Fibroblast of lung (primary cell): ENCODE data around the gene MRPS27.

Source experiments
- EZH2 ChIP-seq: IDR thresholded peaks from 2 replicates; pipeline ENCODE4 v1.5.1; 2012; ENCODE audit warnings: low read length, control low read depth, mild to moderate bottlenecking; ENCODE audit errors: missing control alignments
- TF ChIP-seq, protein P1 (sequence below), 2 donors: IDR thresholded peaks in 1 of 2; conservative IDR thresholded peaks in 1 of 2; 1 replicate in 1 of 2; 2 replicates in 1 of 2; pipeline ENCODE4 v1.5.1; 2011 to 2012; ENCODE audit warnings: low read length in 2 of 2, control low read depth in 1 of 2, inconsistent platforms in 1 of 2, low read depth in 1 of 2, mild to moderate bottlenecking in 1 of 2

DNA sequence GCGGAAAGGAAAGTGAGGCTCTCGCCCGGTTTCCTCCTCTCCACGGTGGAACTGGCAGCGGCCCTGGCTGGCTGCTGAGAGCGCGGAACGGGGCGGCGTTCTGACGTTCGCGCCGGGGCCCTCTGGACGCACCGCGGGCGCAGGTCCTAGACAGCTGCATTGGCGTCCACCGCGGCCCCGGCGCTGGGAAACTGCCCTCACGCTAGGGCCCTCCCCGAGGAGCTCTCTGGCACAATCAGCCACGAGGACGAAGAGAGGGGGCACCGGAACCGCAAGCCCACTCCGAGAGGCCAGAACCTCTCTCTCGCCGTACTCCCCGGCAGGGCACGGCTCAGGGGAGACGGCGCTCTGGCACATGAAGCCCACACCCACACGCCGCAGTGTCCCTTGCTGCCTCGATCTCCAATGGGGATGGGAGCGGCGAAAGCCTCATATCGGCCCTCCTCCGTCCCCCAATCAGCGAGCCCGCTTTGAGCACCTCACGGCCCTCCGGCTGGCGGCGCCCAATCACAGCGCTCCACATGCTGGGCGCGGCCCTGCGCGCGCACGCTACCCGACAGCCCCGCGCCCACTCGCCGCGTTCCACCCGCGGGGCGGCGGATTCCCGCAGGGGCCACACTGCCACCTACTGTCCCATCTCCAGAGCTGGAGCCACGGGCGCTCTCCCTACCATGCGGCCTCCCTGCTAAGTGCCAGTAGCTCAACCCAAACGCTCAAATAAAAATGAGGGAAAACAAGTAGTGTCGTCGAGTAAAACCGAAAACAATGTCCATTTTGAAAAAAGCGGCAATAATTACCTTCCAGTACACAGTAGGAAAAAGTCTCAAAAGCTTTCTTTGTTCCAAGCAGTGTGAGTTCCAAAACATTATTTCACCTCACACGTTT lies 11.8 kb downstream of the MRPS27 start:
- TF ChIP-seq EZH2 = no peak
- TF ChIP-seq, protein P1, sequence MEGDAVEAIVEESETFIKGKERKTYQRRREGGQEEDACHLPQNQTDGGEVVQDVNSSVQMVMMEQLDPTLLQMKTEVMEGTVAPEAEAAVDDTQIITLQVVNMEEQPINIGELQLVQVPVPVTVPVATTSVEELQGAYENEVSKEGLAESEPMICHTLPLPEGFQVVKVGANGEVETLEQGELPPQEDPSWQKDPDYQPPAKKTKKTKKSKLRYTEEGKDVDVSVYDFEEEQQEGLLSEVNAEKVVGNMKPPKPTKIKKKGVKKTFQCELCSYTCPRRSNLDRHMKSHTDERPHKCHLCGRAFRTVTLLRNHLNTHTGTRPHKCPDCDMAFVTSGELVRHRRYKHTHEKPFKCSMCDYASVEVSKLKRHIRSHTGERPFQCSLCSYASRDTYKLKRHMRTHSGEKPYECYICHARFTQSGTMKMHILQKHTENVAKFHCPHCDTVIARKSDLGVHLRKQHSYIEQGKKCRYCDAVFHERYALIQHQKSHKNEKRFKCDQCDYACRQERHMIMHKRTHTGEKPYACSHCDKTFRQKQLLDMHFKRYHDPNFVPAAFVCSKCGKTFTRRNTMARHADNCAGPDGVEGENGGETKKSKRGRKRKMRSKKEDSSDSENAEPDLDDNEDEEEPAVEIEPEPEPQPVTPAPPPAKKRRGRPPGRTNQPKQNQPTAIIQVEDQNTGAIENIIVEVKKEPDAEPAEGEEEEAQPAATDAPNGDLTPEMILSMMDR (conservative IDR thresholded peaks at IDR 0.05 in 1 of 2, IDR thresholded peaks at IDR 0.05 in 1 of 2; ENCODE audit: low read depth in 1 of 2, low read length in 2 of 2) = peak; percentile 68 to 70
